HepG2 (cell line): ENCODE data around the gene ARHGAP4. TPM values are rescaled to one million over a fixed set of nuclear protein-coding genes. Genes with fewer than 3 reads are reported as not detected.

Source experiments
- HNF1B ChIP-seq: sonication (generic); formaldehyde crosslinking; IDR thresholded peaks from 2 replicates; pipeline ENCODE4 v1.5.1; 2020; ENCODE audit warnings: mild to moderate bottlenecking, moderate library complexity, missing genetic modification reagents
- HNRNPK ChIP-seq: fragments of 200-400 bp; formaldehyde crosslinking; IDR thresholded peaks from 2 replicates; pipeline ENCODE4 v1.6.1; 2018; ENCODE audit warnings: low read length, low read depth, moderate library complexity, mild to moderate bottlenecking; ENCODE audit not compliant: poor library complexity, severe bottlenecking
- IRF2 ChIP-seq: IDR thresholded peaks from 2 replicates; pipeline ENCODE4 v1.6.1; 2018; ENCODE audit warnings: missing genetic modification reagents, missing compliant biosample characterization
- PHF21A ChIP-seq: sonication (generic); formaldehyde crosslinking; IDR thresholded peaks from 2 replicates; pipeline ENCODE4 v1.5.0; 2020; ENCODE audit warnings: mild to moderate bottlenecking, missing genetic modification reagents
- THAP11 ChIP-seq: IDR thresholded peaks from 2 replicates; pipeline ENCODE4 v1.6.1; 2016; ENCODE audit warnings: missing biosample characterization, missing genetic modification reagents
- YEATS2 ChIP-seq: sonication (generic); formaldehyde crosslinking; IDR thresholded peaks from 2 replicates; pipeline ENCODE4 v1.4.0; 2020; ENCODE audit warnings: missing genetic modification reagents, borderline replicate concordance
- ZNF609 ChIP-seq: sonication (generic); formaldehyde crosslinking; IDR thresholded peaks from 2 replicates; pipeline ENCODE4 v1.4.0; 2020; ENCODE audit warnings: mild to moderate bottlenecking, missing genetic modification reagents, borderline replicate concordance
- polyA plus RNA-seq, 8 experiments: library from polyadenylated mRNA; depleted of rRNA in 3 of 8; stranded (reverse) in 7 of 8; unstranded in 1 of 8; fragments of >200 nt; fragmentation: Illumina TruSeq in 4 of 8; extraction: Trizol in 4 of 8; gene quantifications; 2 replicates each; pipeline versions ENCODE4 v1.2.1 to v1.2.3, GENCODE V29; 2011 to 2016; ENCODE audit warnings: low read depth in 4 of 8, missing spikeins in 1 of 8, mixed read lengths in 1 of 8; ENCODE audit not compliant: insufficient read depth in 1 of 8
- total RNA-seq, 5 experiments: library from RNA; depleted of rRNA; stranded (reverse); fragments of >200 nt; fragmentation: Illumina TruSeq; extraction: Trizol; gene quantifications; 2 replicates each; pipeline ENCODE4 v1.2.3, GENCODE V29; 2016; ENCODE audit warnings: low read depth in 1 of 5
- TF ChIP-seq, protein P1 (sequence below): sonication (generic); formaldehyde crosslinking; IDR thresholded peaks from 2 replicates; pipeline ENCODE4 v1.5.1; 2020; ENCODE audit warnings: missing genetic modification reagents, mild to moderate bottlenecking, borderline replicate concordance

ARHGAP4 gene
- total and polyA plus RNA-seq, 2 of the 13 experiments (the other 11 are each of a cell fraction or from before 2014, with no cell fraction given) = 0.57 to 0.64 TPM

DNA sequence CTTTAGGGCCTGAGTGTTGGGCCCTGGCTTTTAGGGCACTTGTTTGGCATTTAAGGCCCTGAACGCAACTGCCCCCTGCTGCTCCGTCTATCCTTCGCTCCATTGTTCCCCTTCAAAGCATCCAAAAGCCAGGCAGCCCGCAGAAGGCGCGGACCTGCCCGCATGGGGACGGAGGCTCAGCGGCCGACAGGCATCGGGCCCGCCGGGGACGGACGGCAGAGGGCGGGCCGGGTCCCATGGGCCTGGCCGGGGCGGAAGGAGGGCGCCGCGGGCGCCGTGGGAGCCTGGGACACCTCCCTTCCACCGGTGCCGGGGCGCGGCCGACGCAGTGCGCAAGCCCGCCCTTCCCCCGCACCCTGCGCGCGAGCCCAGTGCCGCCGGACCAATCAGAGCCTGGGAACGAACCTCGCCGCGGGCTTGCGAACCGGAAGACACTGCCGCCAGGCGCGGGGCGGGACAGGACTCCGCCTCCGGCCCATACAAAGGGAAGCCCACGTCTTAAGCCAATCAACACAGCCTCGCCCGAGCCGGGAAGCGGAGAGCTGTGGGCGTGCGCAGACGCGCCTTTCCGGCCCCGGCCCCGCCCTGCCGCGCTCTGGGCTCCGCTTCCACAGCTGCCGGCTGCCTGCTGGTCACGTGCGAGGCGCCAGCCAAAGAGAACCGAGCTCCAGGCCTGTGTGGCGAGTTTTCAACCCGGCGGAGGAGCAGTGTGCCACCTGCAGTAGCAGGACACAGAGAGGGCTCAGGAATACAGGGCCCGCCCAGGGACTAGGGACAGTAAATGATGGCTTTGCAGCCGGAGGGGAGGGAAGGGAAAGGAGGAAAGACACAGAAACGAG lies 2.1 kb upstream of the ARHGAP4 start (continued):
- TF ChIP-seq ZNF609 (CRISPR knock-in tag) (no peak; the same call in 1 of the 2 replicates), HNRNPK (peak; percentile 32), HNF1B (peak; percentile 37; the same call in 1 of the 2 replicates), YEATS2 (CRISPR knock-in tag) (peak; percentile 22; the same call in 1 of the 2 replicates), THAP11 (CRISPR knock-in tag) (peak; percentile 75), PHF21A (CRISPR knock-in tag) (peak; percentile 83), IRF2 (peak; percentile 51; the same call in 1 of the 2 replicates)
- TF ChIP-seq, protein P1, sequence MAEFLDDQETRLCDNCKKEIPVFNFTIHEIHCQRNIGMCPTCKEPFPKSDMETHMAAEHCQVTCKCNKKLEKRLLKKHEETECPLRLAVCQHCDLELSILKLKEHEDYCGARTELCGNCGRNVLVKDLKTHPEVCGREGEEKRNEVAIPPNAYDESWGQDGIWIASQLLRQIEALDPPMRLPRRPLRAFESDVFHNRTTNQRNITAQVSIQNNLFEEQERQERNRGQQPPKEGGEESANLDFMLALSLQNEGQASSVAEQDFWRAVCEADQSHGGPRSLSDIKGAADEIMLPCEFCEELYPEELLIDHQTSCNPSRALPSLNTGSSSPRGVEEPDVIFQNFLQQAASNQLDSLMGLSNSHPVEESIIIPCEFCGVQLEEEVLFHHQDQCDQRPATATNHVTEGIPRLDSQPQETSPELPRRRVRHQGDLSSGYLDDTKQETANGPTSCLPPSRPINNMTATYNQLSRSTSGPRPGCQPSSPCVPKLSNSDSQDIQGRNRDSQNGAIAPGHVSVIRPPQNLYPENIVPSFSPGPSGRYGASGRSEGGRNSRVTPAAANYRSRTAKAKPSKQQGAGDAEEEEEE (CRISPR knock-in tag) = no peak
